A673 (cell line): ENCODE data around the gene NSL1. TPM values are rescaled to one million over a fixed set of nuclear protein-coding genes. Genes with fewer than 3 reads are reported as not detected.

ENCODE experiments used
- BruUV-seq: library from RNA; stranded (reverse); fragments of 400-500 nt; replicated peaks from 2 replicates; lab custom pipeline; 2021; lab: Mats Ljungman, UMichigan
- CTCF ChIA-PET: fragments of 300-600 bp; sonication (Branson Sonifier 250); formaldehyde crosslinking; loops from one replicate; lab custom pipeline; 2022; ENCODE audit warnings: antibody characterized with exemption; lab: Charles Lee
- POLR2A ChIA-PET: fragments of 300-600 bp; sonication (Branson Sonifier 250); formaldehyde crosslinking; loops from one replicate; lab custom pipeline; 2022; ENCODE audit warnings: antibody characterized with exemption; ENCODE audit not compliant: low non-redundant PET; lab: Charles Lee
- DNase-seq: peaks from one replicate; pipeline ENCODE4 v3.0.0-alpha.2; 2015; ENCODE audit warnings: low spot score
- H3K27ac ChIP-seq: fragments of 200-600 bp; sonication (generic); 2 replicates; pipeline ENCODE4 v1.5.1; 2016; ENCODE audit warnings: mixed run types, low read depth, mild to moderate bottlenecking, mixed read lengths, antibody characterized with exemption, low read length; ENCODE audit not compliant: poor library complexity, severe bottlenecking
- H3K27me3 ChIP-seq: fragments of 200-600 bp; sonication (generic); replicated peaks from 2 replicates; pipeline ENCODE4 v1.6.1; 2017; ENCODE audit warnings: mixed run types, low read depth, mild to moderate bottlenecking, mixed read lengths, antibody characterized with exemption, low read length; ENCODE audit not compliant: insufficient read depth, poor library complexity
- H3K36me3 ChIP-seq: fragments of 200-600 bp; sonication (generic); 2 replicates; pipeline ENCODE4 v1.6.1; 2016; ENCODE audit warnings: mixed run types, mild to moderate bottlenecking, mixed read lengths, antibody characterized with exemption, low read length; ENCODE audit not compliant: insufficient read depth, poor library complexity, severe bottlenecking
- H3K4me1 ChIP-seq: fragments of 200-600 bp; sonication (generic); 2 replicates; pipeline ENCODE4 v1.6.1; 2017; ENCODE audit warnings: mixed run types, mild to moderate bottlenecking, mixed read lengths, antibody characterized with exemption, low read length; ENCODE audit not compliant: insufficient read depth, poor library complexity, severe bottlenecking
- H3K4me3 ChIP-seq: fragments of 200-600 bp; sonication (generic); 2 replicates; pipeline ENCODE4 v1.5.1; 2016; ENCODE audit warnings: low read depth, mixed run types, mild to moderate bottlenecking, mixed read lengths, low read length; ENCODE audit not compliant: poor library complexity, severe bottlenecking
- H3K9me3 ChIP-seq: fragments of 200-600 bp; sonication (generic); 2 replicates; pipeline ENCODE4 v1.6.1; 2016; ENCODE audit warnings: mixed run types, low read depth, mild to moderate bottlenecking, mixed read lengths, antibody characterized with exemption, low read length; ENCODE audit not compliant: poor library complexity, severe bottlenecking
- CTCF ChIP-seq: fragments of 300-800, 200-600 bp; sonication (generic); conservative IDR thresholded peaks from 2 replicates; pipeline ENCODE4 v1.5.1; 2017; ENCODE audit warnings: low read depth, mild to moderate bottlenecking, antibody characterized with exemption, low read length, moderate library complexity, mixed read lengths
- EZH2 ChIP-seq: fragments of 200-600 bp; sonication (generic); IDR thresholded peaks from 2 replicates; pipeline ENCODE4 v1.6.1; 2017; ENCODE audit warnings: borderline replicate concordance, low read depth, mild to moderate bottlenecking, mixed read lengths, antibody characterized with exemption, low read length; ENCODE audit not compliant: poor library complexity, severe bottlenecking
- intact Hi-C: fragments of 100-400 bp; cut with micrococcal nuclease; formaldehyde crosslinking; loops from one replicate; pipeline ENCODE4 v1.10.0; 2022; ENCODE audit not compliant: unreplicated experiment
- total RNA-seq: library from RNA; stranded (reverse); gene quantifications from 2 replicates; pipeline ENCODE4 v1.2.3, GENCODE V29; 2021

Gene NSL1
- total RNA-seq, 1 experiment from 2014 or later: 48.5 TPM

GRCh38 chr1:212699625-212700222 is 91.9 kb downstream of the NSL1 start, which contains the start of gene BATF3:
Gene BATF3, minus strand, starts transcription at chr1:212699840. Its CDS starts 78 bp downstream, at chr1:212699762.
- Histone ChIP-seq H3K9me3 (no peaks in the 10 kb centered on the region), H3K27me3 (peaks cover 28% of the 10 kb centered on the region), H3K4me3 (peak within 1 kb of the TSS; percentile 49), H3K4me1 (peaks cover 18% of the 10 kb centered on the region), H3K27ac (no peak within 1 kb of the TSS), H3K36me3 (no peaks in the 10 kb centered on the region)
- CTCF ChIA-PET: interaction anchor here (0.6 to 1.0 kb wide), 2 partner anchors 9 to 35 kb away, joined by 3 to 4 read pairs; no protein-coding TSS in a partner anchor
- POLR2A ChIA-PET: no interaction called here
- intact Hi-C loops: no loop called here
- no TSS peak for BruUV-seq
- peak; percentile 65 for DNase-seq
- TF ChIP-seq CTCF (no peak), EZH2 (no peak)

- Histone ChIP-seq H3K36me3 (no peaks in the 10 kb centered on the region), H3K27me3 (peaks cover 28% of the 10 kb centered on the region), H3K27ac (no peak overlapping the region), H3K4me1 (peaks cover 18% of the 10 kb centered on the region), H3K4me3 (peak overlapping the region; percentile 49), H3K9me3 (no peaks in the 10 kb centered on the region)
- ChIA-PET CTCF (interaction anchor here (0.6 to 1.0 kb wide), 3 partner anchors 9 to 185 kb away, joined by 3 to 4 read pairs (median 3); no protein-coding TSS in a partner anchor), POLR2A (no interaction called here)
- TF ChIP-seq EZH2 (no peak), CTCF (peak; percentile 62)
- BruUV-seq: no TSS peak
- peak; percentile 67 for DNase-seq
- intact Hi-C loops: no loop called here
Measured at GRCh38 chr1:212699104-212699624, 92.4 kb downstream of the NSL1 start.

GRCh38 chr1:212698467-212699103 is 93.0 kb downstream of the NSL1 start:
- Histone ChIP-seq H3K36me3 (no peaks in the 10 kb centered on the region), H3K9me3 (no peaks in the 10 kb centered on the region), H3K27ac (no peak overlapping the region), H3K4me1 (peaks cover 18% of the 10 kb centered on the region), H3K4me3 (peak overlapping the region; percentile 49), H3K27me3 (peaks cover 28% of the 10 kb centered on the region)
- no peak for DNase-seq
- ChIA-PET CTCF (interaction anchor here (0.6 to 1.0 kb wide), 2 partner anchors 34 to 185 kb away, joined by 3 read pairs; no protein-coding TSS in a partner anchor), POLR2A (no interaction called here)
- BruUV-seq: no TSS peak
- TF ChIP-seq CTCF (no peak), EZH2 (no peak)
- intact Hi-C loops: no loop called here
